GM18507 (cell line): Measurements from ENCODE around the gene IMMP2L.
"Not testable (repeated sequence)": the region's sequence is repeated elsewhere in the genome, so short reads cannot be mapped to it uniquely, and the experiment has no call there.

ENCODE experiments used
- DNase-seq: peaks from one replicate; pipeline ENCODE4 v3.0.0; 2011; ENCODE audit warnings: low read depth; ENCODE audit not compliant: insufficient read length; ENCODE audit errors: extremely low spot score
- FAIRE-seq: peaks from 2 replicates; lab custom pipeline; 2011; peaks lifted over from hg19 to GRCh38; lab: Jason Lieb, UNC

The IMMP2L gene

DNA sequence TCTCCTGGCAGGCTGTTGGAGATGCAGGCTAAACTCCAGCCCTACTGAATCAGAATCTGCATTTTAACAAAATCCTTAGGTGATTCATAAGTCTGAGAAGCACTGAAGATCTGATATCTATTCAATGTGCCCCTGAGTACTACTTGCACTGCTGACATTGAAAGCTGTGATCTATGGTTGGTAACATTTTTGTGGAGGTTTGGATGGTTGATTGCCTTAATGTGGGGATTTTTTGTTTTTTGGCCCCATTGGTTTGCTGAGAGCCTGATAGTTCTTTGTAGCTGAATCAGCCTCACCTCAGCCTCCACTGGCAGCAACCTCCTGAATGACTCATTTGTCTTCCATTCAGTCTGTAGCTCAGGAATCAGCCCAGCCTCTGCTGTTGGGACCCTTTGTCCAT lies 486.1 kb downstream of the IMMP2L start:
- DNase-seq (no peak), FAIRE-seq (no peak)

- FAIRE-seq (no peak), DNase-seq (no peak)
Measured at GRCh38 chr7:111075498-111075897, 486.8 kb downstream of the IMMP2L start.

GRCh38 chr7:111074748-111075146 lies 487.5 kb downstream of the IMMP2L start:
- DNase-seq (no peak), FAIRE-seq (no peak)

DNA sequence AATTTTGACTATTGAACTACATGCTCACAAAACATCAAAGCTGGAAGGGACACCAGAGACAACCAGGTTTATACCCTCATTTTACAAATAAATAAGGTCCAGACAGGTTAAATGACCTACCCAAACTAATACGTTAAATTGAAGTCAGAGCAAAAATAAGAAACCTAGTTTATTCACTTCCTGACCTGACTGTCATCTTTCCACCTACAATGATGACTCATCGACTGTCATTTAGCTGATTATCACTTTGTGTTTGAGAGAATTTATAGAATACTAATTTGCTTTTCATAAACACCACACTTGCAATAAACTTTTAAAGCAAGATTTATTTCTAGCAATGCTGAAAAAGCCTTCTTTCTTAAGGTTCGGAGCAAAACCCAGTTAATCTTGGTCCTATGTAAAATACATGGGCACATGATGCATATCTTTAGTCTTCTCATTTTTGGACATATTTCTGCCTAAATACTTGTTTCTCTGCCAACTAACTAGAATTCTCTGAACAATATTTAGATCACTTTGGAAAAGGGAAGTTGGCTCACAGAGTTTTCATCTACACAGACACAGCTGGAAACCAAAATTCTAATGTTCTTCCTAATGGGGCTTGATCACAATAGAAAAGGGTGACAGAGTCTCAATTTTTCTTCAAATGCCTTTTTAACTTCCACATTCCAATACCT lies 488.1 kb downstream of the IMMP2L start:
- DNase-seq = no peak
- no peak for FAIRE-seq

DNA sequence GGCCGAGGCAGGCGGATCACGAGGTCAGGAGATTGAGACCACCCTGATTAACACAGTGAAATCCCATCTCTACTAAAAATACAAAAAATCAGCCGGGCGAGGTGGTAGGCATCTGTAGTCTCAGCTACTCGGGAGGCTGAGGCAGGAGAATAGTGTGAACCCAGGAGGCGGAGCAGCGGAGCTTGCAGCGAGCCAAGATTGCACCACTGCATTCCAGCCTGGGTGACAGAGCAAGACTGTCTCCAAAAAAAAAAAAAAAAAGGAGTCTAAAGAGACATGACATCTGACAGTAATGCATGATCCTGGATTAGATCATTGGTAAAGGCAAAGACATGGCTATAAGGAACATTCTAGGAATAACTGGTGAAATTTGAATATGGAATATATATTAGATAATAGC lies 489.6 kb downstream of the IMMP2L start:
- not testable (repeated sequence) for FAIRE-seq, DNase-seq

- DNase-seq (no peak), FAIRE-seq (no peak)
Measured at GRCh38 chr7:111071556-111071955, 490.7 kb downstream of the IMMP2L start.

DNA sequence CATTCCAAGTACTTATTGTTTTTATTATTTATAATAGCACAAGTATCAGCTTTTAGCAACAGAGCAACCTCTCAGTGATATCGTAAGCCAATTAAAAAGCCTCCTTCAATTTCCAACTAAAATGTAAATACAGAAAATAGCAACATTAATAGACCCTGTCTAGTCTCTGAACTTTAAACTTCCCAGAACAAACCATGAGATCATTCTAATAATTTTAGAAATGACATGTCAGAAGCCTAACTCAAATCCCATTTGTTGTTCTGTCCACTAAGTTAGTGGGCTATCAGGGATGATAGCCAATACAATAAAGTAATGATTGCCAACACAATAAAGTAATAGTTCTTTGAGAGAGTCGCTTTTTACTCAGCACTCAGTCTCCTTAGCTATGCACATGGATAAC lies 493.7 kb downstream of the IMMP2L start:
- no peak for FAIRE-seq
- no peak for DNase-seq

DNA sequence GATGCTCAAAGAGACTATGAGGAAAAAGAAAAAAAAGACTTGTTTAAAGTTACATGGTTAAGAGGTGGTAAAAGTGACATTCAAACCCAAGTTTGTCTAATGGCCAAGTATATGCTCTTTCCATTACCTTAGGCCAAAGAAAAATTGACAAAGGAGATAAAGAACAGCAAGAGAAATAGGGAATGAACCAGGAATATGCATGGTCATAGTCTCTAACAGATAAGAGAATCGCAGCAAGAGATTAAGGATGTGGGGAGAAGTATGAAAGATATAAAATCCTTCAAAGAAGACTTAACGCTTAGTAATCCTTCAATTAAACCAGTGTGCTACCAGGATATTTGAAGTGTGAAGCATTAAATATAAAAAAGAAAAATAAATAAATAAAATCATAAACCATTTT lies 494.6 kb downstream of the IMMP2L start:
- FAIRE-seq = no peak

DNA sequence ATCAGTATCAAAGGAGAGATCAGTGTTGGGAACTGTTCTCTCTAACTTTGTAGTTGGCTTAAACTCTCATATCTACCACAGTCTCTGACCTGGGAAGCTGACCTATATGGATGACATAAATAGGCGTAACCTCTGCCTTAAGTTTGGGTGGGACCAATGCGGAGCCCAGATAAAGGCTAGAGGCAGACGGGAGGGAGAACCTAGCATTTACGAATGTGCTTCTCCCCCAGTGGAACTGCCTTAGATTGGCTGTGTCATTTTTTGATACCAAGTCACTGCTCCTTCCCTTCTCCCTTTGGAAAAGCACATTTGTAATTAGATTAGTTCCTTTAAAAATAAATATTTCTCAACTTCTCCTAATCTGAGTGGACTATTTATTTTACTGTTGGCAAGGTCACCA lies 495.0 kb downstream of the IMMP2L start:
- DNase-seq (no peak), FAIRE-seq (no peak)

More for the DNA sequence above, 494.6 kb downstream of the IMMP2L start:
- no peak for DNase-seq

GRCh38 chr7:111063166-111063565 lies 499.1 kb downstream of the IMMP2L start:
- FAIRE-seq (no peak), DNase-seq (no peak)

DNA sequence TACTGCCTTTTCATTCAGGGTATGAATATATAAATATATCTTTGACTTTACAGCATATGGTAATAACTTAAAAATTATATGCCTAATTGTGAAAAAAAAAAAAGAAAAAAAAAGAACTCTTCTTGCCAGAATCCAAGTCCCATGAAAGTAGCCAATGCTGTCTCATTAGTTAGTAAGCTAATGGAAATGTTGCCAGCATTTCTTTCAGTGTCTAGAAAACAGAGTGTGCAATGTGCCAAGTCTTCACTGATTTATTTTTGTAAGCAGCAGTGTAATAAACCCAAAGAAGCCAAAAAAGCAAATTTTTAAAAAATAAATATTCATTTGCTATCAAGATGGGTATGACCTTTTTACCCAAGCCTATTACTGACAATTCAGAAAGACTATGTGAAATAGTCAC lies 502.5 kb downstream of the IMMP2L start:
- FAIRE-seq = no peak

GRCh38 chr7:111057066-111057465 lies 505.2 kb downstream of the IMMP2L start:
- FAIRE-seq = no peak
- no peak for DNase-seq

More for the DNA sequence above, 502.5 kb downstream of the IMMP2L start:
- no peak for DNase-seq

DNA sequence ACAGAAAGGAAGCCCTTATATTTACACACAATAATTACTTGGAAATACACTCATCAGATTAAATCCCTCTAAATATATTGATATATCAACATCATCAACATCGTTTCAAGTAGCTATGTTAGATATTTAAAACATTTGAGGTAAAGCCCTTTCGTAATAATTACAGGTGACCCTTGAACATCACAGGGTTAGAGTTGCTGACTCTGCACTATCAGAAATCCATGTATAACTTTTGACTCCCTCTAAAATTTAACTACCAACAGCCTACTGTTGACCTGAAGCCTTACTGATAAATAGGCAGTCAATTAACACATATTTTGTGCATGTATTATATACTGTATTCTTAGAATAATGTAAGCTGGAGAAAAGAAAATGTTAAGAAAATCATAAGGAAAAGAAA lies 505.9 kb downstream of the IMMP2L start:
- FAIRE-seq = no peak

DNA sequence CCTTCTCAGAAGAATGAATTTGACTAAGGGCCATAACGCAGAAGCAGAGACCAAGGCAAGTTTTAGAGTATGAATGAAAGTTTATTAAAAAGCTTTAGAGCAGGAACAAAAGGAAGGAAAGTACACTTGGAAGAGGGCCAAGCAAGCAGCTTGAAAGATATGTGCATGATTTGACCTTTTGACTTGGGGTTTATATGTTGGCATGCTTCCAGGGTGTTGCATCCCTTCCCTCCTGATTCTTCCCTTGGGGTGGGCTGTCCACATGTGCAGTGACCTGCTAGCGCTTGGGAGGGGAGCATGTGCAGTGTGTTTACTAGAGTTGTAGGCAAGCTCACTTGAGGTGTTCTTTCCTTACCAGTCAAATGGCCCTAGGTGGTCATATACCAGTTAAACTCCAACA lies 509.3 kb downstream of the IMMP2L start:
- DNase-seq (no peak), FAIRE-seq (no peak)

More for the DNA sequence above, 505.9 kb downstream of the IMMP2L start:
- DNase-seq = no peak

GRCh38 chr7:111051832-111052231 lies 510.5 kb downstream of the IMMP2L start:
- DNase-seq = no peak

DNA sequence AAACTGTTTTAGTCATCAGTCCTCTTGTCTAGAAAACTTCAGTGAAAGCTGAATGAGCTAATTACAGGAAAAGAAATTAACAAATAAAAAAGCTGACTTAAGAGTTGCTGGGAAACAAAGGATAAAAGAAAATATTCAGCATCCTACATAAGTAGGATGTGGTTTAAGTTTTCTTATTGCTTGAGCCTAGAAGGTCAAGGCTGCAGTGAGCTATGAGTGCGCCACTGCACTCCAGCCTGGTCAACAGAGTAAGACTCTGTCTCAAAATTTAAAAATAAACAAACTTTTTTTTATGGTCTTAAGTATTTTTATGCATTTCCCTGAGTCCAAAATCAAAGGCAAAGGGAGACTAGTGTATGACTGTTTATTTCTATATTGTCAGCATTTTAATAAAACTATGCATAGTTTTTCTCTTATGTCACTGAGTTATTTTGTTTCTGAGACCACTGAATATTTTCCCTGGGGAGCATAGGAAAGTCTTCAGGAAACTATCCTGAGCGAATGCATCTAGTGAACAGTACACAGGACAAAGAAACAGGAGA lies 511.3 kb downstream of the IMMP2L start:
- DNase-seq = no peak
- no peak for FAIRE-seq

More at GRCh38 chr7:111051832-111052231, 510.5 kb downstream of the IMMP2L start:
- FAIRE-seq = no peak

- FAIRE-seq (no peak), DNase-seq (no peak)
Measured at GRCh38 chr7:111049971-111050680, 512.2 kb downstream of the IMMP2L start.

DNA sequence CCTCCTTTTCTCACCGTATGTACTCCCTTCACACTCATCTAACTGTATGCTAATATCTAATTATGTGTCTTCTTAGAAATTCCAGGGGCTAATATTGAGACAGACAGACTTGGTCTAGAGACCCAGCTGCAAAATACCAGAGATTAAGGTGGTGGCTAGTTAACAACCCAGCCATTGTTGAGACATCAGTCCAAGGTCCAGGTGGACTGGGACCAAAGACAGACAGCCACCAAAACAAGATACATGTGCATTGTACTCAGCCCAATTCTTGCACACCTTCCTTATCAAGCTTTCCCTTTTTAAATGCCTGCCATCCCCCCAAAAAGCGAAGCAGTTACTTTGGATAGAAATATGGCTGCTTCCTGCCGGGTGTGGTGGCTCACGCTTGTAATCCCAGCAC lies 514.7 kb downstream of the IMMP2L start:
- DNase-seq = no peak
- FAIRE-seq = no peak

DNA sequence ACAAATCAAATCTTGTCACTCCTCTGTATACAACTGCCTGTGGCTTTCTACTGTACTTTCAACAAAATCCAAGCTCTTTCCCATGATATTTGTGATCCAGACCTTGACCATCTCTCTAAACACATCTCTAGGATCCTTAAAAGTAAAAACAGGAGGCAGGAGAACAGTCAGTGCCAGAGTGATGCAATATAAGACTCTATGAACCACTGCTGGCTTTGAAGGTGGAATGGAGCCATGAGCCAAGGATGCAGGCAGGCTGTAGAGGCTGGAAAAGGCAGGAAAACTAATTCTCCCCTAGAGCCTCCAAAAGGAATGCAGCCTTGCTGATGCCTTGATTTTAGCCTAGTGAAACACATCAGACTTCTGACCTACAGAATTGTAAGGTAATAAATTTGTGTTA lies 516.8 kb downstream of the IMMP2L start:
- DNase-seq = no peak
- FAIRE-seq = no peak

DNA sequence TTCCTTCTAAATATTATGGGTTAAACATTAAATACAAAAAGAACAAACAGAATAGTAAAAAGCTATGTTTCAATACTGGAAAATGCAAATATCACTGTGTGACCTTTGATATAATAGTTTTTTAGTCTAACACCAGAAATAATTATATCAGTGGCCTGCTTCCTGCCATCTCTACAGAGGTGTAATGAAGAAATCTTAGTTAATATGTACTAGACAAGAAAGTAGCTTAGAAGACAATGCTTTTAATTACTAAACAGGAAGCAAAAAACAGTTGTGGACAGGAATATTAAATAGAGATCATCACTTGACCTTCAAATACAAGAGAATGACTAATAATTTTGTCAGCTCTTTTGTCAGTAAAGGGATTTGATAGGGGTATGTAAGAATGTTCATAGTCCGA lies 518.7 kb downstream of the IMMP2L start:
- FAIRE-seq = peak; percentile 73
- DNase-seq = no peak

GRCh38 chr7:111042842-111043241 lies 519.5 kb downstream of the IMMP2L start:
- no peak for DNase-seq
- no peak for FAIRE-seq
